Lung (tissue), 12 donors: Measurements from ENCODE around the gene XYLB. TPM values are rescaled to one million over a fixed set of nuclear protein-coding genes. Genes with fewer than 3 reads are reported as not detected.
"Not testable (repeated sequence)": the region's sequence is repeated elsewhere in the genome, so short reads cannot be mapped to it uniquely, and the experiment has no call there.

Experiments
- ATAC-seq: fragments of 200-7000 bp; cut with Tn5 transposase; one replicate; pipeline ENCODE4 v1.9.1; 2020; ENCODE audit warnings: moderate number of reproducible peaks; ENCODE audit not compliant: insufficient read depth, low FRiP score
- DNase-seq, 3 donors: peaks; one replicate each; pipeline ENCODE4 v3.0.0-alpha.2; 2013 to 2017
- H3K27ac ChIP-seq, 2 donors: one replicate each; pipeline ENCODE4 v1.5.1; 2013; ENCODE audit warnings: mild to moderate bottlenecking in 2 of 2, moderate library complexity in 2 of 2, control low read depth in 1 of 2, inconsistent platforms in 1 of 2, low read depth in 1 of 2, low read length in 1 of 2
- H3K27me3 ChIP-seq, 3 donors: one replicate each; pipeline ENCODE4 v1.5.1; 2013; ENCODE audit warnings: low read length in 2 of 3; ENCODE audit not compliant: control insufficient read depth in 3 of 3, insufficient read depth in 3 of 3
- H3K36me3 ChIP-seq, 4 donors: one replicate each; pipeline ENCODE4 v1.5.1; 2013; ENCODE audit warnings: low read length in 4 of 4, mild to moderate bottlenecking in 1 of 4, moderate library complexity in 1 of 4; ENCODE audit not compliant: control insufficient read depth in 4 of 4, insufficient read depth in 4 of 4
- H3K4me1 ChIP-seq, 5 donors: one replicate each; pipeline ENCODE4 v1.5.1; 2013; ENCODE audit warnings: low read length in 5 of 5, mild to moderate bottlenecking in 2 of 5, moderate library complexity in 1 of 5; ENCODE audit not compliant: control insufficient read depth in 5 of 5, insufficient read depth in 5 of 5
- H3K4me3 ChIP-seq: one replicate; pipeline ENCODE4 v1.5.1; 2013; ENCODE audit warnings: mild to moderate bottlenecking, control low read depth, moderate library complexity
- H3K9ac ChIP-seq, 2 donors: one replicate each; pipeline ENCODE4 v1.5.1; 2013; ENCODE audit warnings: low read length in 2 of 2, control low read depth in 1 of 2; ENCODE audit not compliant: insufficient read depth in 1 of 2
- H3K9me3 ChIP-seq, 4 donors: one replicate each; pipeline ENCODE4 v1.5.1; 2013; ENCODE audit warnings: low read length in 3 of 4, mild to moderate bottlenecking in 1 of 4, moderate library complexity in 1 of 4; ENCODE audit not compliant: control insufficient read depth in 4 of 4, insufficient read depth in 3 of 4
- CTCF ChIP-seq: IDR thresholded peaks from 2 replicates; pipeline ENCODE4 v1.5.1; 2012; ENCODE audit warnings: mild to moderate bottlenecking; ENCODE audit errors: control extremely low read depth, extremely low read depth
- WGBS, 2 donors: extraction: QIAGEN DNeasy Blood & Tissue Kit; methylation state at CpG; one replicate each; pipeline ENCODE4 v1.1.7; 2013; 5-methylcytosine and 5-hydroxymethylcytosine counted together
- polyA plus RNA-seq, 2 donors: library from polyadenylated mRNA; stranded (reverse); fragments of 200-250 nt; gene quantifications; one replicate each; pipeline ENCODE4 v1.2.1, GENCODE V29; 2013
- total RNA-seq, 2 donors: library from RNA; depleted of rRNA in 1 of 2; stranded (reverse); fragments of >200 nt in 1 of 2; gene quantifications; one replicate each; pipeline ENCODE4 v1.2.1, GENCODE V29; 2014 to 2021
- donor health status: control.
- donor health status: control.
- donor health status: Bipolar disorder and iron deficiency.
- donor health status: healthy.
- donor health status: DM: yes; HTN: yes; CAD: no.

Gene XYLB
- total and polyA plus RNA-seq, 4 donors, result 0.89 to 5.8 (median 3.2) TPM

GRCh38 chr3:38438436-38439069 lies 92.0 kb downstream of the XYLB start:
- H3K9me3 ChIP-seq, H3K4me1 ChIP-seq, DNase-seq, H3K36me3 ChIP-seq, H3K27ac ChIP-seq, H3K27me3 ChIP-seq, H3K9ac ChIP-seq, ATAC-seq, H3K4me3 ChIP-seq: not testable (repeated sequence)
- WGBS, 2 donors, result 26 to 52% methylated on average over 5 of the region's 5 CpGs

GRCh38 chr3:38443205-38443604 lies 96.6 kb downstream of the XYLB start:
- not testable (repeated sequence) for H3K4me3 ChIP-seq, H3K36me3 ChIP-seq, H3K9me3 ChIP-seq, H3K27me3 ChIP-seq, DNase-seq, H3K27ac ChIP-seq, H3K4me1 ChIP-seq, H3K9ac ChIP-seq, ATAC-seq
- WGBS, 2 donors, result 80 to 96% methylated on average over 4 of the region's 4 CpGs

- TF ChIP-seq CTCF, result no peak
- no peak overlapping the region for H3K9ac ChIP-seq
- DNase-seq (no peak), ATAC-seq (no peak)
- H3K4me3 ChIP-seq, result no peak overlapping the region
- WGBS, 2 donors, result 69 to 90% methylated on average over 2 of the region's 2 CpGs
- H3K9me3 ChIP-seq, result no peaks in the 10 kb centered on the region
- H3K27ac ChIP-seq, result no peak overlapping the region
- H3K4me1 ChIP-seq, result no peaks in the 10 kb centered on the region
- no peaks in the 10 kb centered on the region for H3K36me3 ChIP-seq
- no peaks in the 10 kb centered on the region for H3K27me3 ChIP-seq
Observed at GRCh38 chr3:38446085-38446686, 99.6 kb downstream of the XYLB start.

GRCh38 chr3:38446812-38447211 lies 100.2 kb downstream of the XYLB start:
- Histone ChIP-seq H3K4me1 (no peaks in the 10 kb centered on the region), H3K27me3 (no peaks in the 10 kb centered on the region), H3K4me3 (no peak overlapping the region), H3K9ac (no peak overlapping the region), H3K27ac (no peak overlapping the region), H3K36me3 (no peaks in the 10 kb centered on the region), H3K9me3 (no peaks in the 10 kb centered on the region)
- DNase-seq (no peak), ATAC-seq (no peak)
- TF ChIP-seq CTCF, result no peak
